Adrenal gland (tissue), 5 donors: ENCODE data around the gene CILP2.

ENCODE experiments used
- POLR2A ChIP-seq, 2 donors: fragments of 450-650 bp; IDR thresholded peaks; one replicate each; pipeline ENCODE4 v1.6.1; 2017; ENCODE audit warnings: antibody characterized with exemption in 2 of 2, mild to moderate bottlenecking in 2 of 2, moderate library complexity in 1 of 2
- TF ChIP-seq, protein P1 (sequence below), 6 experiments: fragments of 450-650 bp in 4 of 6; fragments of 200-600 bp in 2 of 6; sonication (generic) in 1 of 6; IDR thresholded peaks; 1 replicate in 5 of 6; 2 replicates in 1 of 6; pipeline versions ENCODE4 v1.5.1 to v1.8.0; 2016 to 2021; ENCODE audit warnings: antibody characterized with exemption in 6 of 6, mild to moderate bottlenecking in 2 of 6, moderate library complexity in 1 of 6
- donor health status: DM: no; HTN: no; CAD: no.

GRCh38 chr19:19535311-19536191 lies 2.5 kb upstream of the CILP2 start:
- TF ChIP-seq, protein P1, sequence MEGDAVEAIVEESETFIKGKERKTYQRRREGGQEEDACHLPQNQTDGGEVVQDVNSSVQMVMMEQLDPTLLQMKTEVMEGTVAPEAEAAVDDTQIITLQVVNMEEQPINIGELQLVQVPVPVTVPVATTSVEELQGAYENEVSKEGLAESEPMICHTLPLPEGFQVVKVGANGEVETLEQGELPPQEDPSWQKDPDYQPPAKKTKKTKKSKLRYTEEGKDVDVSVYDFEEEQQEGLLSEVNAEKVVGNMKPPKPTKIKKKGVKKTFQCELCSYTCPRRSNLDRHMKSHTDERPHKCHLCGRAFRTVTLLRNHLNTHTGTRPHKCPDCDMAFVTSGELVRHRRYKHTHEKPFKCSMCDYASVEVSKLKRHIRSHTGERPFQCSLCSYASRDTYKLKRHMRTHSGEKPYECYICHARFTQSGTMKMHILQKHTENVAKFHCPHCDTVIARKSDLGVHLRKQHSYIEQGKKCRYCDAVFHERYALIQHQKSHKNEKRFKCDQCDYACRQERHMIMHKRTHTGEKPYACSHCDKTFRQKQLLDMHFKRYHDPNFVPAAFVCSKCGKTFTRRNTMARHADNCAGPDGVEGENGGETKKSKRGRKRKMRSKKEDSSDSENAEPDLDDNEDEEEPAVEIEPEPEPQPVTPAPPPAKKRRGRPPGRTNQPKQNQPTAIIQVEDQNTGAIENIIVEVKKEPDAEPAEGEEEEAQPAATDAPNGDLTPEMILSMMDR (IDR thresholded peaks at IDR 0.05): no peak
- TF ChIP-seq POLR2A (IDR thresholded peaks at IDR 0.05): no peak
